Fibroblast of lung (primary cell): ENCODE measurements around the gene NUDT21.

Experiments used
- EZH2 ChIP-seq: IDR thresholded peaks from 2 replicates; pipeline ENCODE4 v1.5.1; 2012; ENCODE audit warnings: low read length, control low read depth, mild to moderate bottlenecking; ENCODE audit errors: missing control alignments
- TF ChIP-seq, protein P1 (sequence below), 2 donors: IDR thresholded peaks in 1 of 2; conservative IDR thresholded peaks in 1 of 2; 1 replicate in 1 of 2; 2 replicates in 1 of 2; pipeline ENCODE4 v1.5.1; 2011 to 2012; ENCODE audit warnings: low read length in 2 of 2, control low read depth in 1 of 2, inconsistent platforms in 1 of 2, low read depth in 1 of 2, mild to moderate bottlenecking in 1 of 2

DNA sequence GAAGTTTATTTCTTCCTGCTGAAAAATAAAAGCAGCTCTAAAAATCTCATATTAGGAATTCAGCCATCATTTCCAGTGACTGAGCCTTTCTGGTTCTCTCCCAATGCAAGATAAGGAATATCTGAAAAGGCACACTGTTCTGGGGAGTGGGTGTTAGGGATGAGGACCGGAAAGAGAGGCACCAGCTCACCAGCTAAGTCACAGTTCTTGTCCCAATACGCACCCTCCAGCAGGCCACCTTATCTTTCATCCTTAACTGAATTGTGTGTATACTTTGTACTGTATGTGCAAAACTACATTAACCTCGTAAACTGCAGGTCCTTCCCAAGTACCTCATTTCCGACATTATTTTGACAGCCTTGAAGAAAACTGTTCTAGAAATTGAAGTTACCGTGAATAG lies 36.8 kb downstream of the NUDT21 start:
- TF ChIP-seq, protein P1, sequence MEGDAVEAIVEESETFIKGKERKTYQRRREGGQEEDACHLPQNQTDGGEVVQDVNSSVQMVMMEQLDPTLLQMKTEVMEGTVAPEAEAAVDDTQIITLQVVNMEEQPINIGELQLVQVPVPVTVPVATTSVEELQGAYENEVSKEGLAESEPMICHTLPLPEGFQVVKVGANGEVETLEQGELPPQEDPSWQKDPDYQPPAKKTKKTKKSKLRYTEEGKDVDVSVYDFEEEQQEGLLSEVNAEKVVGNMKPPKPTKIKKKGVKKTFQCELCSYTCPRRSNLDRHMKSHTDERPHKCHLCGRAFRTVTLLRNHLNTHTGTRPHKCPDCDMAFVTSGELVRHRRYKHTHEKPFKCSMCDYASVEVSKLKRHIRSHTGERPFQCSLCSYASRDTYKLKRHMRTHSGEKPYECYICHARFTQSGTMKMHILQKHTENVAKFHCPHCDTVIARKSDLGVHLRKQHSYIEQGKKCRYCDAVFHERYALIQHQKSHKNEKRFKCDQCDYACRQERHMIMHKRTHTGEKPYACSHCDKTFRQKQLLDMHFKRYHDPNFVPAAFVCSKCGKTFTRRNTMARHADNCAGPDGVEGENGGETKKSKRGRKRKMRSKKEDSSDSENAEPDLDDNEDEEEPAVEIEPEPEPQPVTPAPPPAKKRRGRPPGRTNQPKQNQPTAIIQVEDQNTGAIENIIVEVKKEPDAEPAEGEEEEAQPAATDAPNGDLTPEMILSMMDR (conservative IDR thresholded peaks at IDR 0.05 in 1 of 2, IDR thresholded peaks at IDR 0.05 in 1 of 2; ENCODE audit: low read depth in 1 of 2, low read length in 2 of 2) = no peak
- TF ChIP-seq EZH2 = no peak
